GM19455 (cell line): ENCODE measurements around the gene CRY1.

Experiments used
- ATAC-seq: cut with Tn5 transposase; IDR thresholded peaks from one replicate; pipeline ENCODE4 v1.9.1; 2021; ENCODE audit not compliant: unreplicated experiment

Gene CRY1

GRCh38 chr12:107093417-107094182 lies at the start of gene CRY1:
Gene CRY1, minus strand, starts transcription at chr12:107093549. Its CDS starts 588 bp downstream, at chr12:107092961.
- ATAC-seq = peak; percentile 87

DNA sequence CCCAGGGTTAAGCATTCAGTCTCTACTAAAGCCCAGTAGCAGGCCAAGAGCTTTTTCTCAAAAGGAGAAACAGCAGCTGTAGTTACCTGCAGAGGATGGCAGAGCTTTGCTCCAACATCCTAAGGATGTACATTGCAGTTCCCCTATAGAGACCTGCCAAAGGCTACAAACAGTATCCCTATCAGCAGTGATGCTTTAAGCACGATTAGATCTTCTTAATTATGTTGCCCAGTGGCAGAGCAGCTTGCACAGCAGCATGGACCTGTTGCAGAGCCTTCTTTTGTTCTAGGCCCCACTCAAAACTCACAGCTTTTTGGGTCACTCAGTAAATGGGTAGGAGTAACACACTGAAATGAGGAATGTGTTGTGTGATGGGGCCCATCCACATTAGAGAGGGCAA lies 46.4 kb upstream of the CRY1 start:
- ATAC-seq = no peak

GRCh38 chr12:107138990-107139389 lies 45.6 kb upstream of the CRY1 start:
- ATAC-seq = no peak

- no peak for ATAC-seq
Observed at GRCh38 chr12:107135177-107135576, 41.8 kb upstream of the CRY1 start.

GRCh38 chr12:107134558-107134957 lies 41.2 kb upstream of the CRY1 start:
- no peak for ATAC-seq

DNA sequence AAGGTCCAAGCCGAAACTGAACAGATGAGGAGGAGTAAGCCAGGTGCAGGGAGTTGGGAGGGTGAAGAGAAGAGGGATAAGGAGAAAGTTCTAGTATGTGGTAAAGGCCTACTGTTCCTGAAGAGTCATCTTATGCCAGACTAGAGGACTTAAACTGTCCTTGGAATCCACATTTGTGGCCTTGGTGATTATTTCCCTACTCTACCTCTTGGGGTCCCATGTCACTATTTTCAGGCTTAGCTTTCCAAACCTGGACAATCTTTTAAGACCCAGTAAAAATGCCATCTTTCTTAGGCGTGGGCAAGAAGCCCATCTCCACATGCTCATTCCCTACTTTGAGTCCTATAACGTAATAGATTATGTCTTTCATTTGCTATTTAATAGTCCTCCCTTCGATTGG lies 40.1 kb upstream of the CRY1 start:
- ATAC-seq = no peak

DNA sequence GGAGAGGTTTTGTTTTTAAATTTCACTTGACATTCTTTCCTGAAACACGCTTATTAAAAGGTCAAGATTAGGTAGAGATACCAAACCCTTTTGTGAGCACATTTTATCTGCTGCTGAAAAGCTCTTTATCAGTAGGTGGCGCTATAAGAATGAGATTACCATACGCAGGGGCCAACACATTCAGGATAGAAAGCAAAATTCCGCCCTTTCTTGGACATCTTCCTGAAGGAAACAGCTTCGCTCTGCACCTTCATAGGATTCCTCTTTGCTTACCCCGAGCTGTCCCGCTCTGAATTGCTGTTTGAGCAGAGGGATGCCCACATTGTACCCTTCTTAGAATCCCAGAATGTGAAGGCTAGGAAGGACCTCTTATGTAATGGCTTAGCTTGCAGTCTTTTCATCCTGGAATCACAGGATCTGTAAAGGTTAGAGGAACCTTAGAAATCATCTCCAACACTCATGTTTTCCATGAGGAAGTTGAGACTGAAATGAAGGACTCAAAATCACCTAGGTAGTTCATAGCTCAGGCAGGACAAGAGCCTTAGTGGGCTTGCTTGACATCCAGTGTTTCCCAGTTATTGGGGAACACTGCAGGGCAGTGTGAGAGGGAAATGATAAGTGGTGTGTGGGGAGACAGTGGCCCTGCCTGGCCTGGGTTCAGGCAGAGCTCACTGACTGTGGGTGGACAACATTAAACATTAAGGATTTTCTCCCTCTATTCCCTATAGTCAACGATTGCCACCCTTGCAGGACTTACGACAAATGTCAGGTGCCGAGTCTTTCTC lies 38.7 kb upstream of the CRY1 start:
- no peak for ATAC-seq

- ATAC-seq = no peak
Observed at GRCh38 chr12:107130830-107131611, 37.7 kb upstream of the CRY1 start.

DNA sequence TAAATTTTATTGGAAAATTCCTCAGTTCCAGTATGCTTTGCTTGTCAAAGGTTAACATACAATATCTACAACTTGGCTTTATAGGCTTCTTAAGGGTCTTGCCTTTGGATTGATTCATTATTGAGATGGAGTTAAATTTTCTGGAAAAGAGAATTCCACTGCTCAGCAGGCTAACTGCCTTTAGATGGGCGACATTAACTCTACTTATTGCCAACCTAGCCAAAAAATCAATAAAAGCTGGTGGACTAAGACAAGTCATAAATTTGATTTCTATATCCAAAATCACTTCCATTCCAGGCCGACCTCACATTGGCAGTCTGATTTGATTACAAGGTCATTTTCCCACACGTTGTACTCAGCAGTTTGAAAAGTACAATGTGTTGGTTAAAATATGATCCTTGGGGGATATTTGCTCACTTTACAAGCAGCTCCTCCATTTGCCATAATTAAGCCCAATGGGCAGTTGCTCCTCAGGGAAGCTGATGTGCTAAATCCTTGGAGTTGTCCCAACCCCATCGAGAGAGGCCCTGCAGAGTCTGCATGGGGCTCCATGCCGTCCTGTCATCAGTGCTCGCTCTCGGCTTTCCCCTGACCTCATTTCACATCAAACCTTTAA lies 36.1 kb upstream of the CRY1 start:
- no peak for ATAC-seq

DNA sequence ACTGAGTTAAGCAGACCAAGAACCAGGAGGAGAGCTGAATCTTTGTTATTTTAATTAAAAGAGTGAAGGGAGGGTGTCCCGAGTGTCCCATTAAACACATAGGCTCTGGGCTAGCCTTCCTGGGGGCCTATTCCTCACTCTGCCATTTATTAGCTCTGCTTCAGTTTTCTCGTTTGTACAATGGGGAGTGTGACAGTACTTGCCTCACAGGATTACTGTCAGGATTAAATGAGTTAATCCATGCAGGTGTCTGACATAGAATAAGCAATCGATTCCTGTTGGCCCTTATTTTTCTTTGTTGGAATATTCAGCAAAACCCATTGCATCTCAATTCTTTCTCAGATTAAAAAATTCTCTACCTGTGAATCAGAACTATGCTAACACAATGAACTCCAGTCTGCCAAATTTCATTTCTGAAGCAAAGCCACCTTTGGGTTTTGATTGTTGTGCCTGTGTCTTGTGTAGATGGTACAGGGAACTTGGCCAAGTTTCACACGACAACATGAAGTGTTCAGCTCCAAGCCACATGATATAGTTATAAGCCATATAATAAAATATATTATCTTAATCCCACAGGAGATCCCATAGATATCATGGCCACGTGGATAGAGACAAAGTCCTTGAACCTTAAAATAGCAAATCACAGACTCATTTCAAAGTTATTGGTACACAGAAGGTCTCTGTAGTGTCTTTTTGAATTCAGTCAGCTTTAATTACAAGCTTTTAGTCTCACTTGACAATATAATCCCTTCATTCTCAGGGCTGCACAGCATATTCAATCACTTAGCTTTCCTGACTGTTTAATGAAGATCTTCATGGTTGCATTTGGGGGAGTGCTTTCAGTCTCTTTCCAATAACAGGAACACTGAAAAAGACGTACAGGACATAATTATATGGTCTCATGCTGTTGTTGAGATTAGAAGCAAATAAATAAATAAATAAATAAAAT lies 34.4 kb upstream of the CRY1 start:
- ATAC-seq = no peak

GRCh38 chr12:107126796-107127481 lies 33.6 kb upstream of the CRY1 start:
- ATAC-seq = no peak

GRCh38 chr12:107125833-107126232 lies 32.5 kb upstream of the CRY1 start:
- no peak for ATAC-seq

GRCh38 chr12:107122452-107122958 lies 29.2 kb upstream of the CRY1 start:
- no peak for ATAC-seq

DNA sequence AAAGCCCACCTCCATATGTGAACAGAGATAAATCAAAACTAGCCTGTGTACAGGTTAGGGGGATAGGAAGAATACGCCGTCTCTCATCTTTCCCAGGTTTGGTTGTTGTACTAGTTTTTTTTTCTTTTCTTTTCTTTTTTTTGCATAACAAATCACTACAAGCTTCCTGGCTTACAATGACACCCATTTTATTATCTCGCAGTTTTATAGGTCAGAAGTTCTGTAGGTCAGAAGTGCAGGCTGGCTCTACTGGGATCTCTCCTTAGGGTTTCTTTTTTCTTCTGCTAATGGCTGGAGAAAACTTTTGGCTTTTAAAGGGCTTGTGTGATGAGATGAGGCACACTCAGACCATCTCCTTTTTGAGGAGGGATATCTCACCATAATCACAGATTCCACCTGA lies 25.7 kb upstream of the CRY1 start:
- no peak for ATAC-seq

DNA sequence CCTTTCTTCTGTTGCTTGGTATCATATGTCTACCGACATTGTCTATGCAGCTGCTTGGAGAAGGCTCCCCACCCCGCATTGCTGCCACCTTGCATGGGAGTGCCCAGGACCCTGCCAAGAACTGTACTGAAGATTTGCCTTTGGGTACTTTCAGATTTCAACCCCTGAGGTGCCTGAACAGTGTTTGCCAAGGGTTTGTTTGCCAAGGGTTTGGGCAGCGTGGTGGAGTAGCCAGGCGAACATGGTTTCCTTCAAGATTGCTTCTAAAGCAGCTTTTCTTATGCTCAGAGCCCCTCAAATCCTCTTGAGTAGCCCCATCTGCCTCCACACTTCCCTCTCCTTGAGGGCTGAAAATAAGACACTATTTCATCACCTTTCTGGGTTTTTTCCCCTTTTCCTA lies 25.3 kb upstream of the CRY1 start:
- no peak for ATAC-seq

DNA sequence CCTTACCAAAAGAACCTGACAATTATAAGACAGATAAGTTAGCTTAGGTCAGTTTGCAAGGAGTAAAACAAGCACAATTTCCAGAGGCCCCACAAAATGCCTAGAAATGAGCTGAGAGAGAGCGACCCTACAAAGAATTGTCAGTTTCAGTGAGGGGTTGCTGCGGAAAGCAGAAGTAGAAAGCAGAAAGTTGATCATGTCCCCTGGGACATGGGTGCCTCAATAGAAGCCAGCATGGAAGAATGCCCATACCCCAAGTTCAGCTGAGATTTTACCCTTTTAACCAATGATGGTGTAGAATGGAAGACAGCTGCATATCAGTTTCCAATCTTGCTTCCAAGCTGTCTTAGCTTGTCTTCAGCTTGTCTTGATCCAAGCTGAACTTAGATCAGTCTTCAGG lies 21.8 kb upstream of the CRY1 start:
- no peak for ATAC-seq

- ATAC-seq = no peak
Observed at GRCh38 chr12:107111314-107111713, 18.0 kb upstream of the CRY1 start.

DNA sequence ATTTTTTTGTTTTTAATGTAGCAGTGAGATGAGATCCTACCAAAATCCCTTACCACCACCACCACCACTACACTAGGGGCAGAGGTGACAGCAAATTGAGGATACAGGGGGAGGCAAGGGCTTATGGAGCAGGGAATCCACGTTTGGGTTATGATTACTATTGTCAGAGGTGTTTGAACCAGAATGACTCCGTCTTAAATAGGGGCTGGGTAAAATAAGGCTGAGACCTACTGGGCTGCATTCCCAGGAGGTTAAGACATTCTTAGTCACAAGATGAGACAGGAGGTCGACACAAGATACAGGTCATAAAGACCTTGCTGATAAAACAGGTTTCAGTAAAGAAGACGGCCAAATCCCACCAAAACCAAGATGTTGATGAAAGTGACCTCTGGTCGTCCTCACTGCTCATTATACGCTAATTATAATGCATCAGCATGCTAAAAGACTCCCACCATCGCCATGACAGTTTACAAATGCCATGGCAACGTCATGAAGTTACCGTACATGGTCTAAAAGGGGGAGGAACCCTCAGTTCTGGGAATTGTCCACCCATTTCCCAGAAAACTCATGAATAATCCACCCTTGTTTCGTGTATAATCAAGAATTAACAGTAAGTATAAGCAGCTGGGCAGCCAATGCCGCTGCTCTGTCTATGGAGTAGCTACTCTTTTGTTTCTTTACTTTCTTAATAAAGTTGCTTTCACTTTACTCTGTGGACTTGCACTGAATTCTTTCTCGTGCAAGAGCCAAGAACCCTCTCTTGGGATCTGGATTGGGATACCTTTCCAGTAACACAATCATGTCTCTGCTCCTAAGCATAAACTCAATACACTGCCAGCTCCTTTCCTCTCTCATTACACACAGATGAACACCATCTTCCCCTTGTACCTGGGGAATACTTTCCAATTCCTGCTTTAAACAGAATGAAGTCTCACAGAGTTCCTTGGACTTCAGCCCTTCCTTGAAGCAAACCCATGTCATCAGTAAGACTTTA lies 16.7 kb upstream of the CRY1 start:
- no peak for ATAC-seq
